GM12878 (cell line): Measurements from ENCODE around the gene NANOG. TPM values are rescaled to one million over a fixed set of nuclear protein-coding genes. Genes with fewer than 3 reads are reported as not detected.

Source experiments
- FOS ChIP-seq: IDR thresholded peaks from 3 replicates; pipeline ENCODE4 v1.6.1; 2011; ENCODE audit warnings: borderline replicate concordance; ENCODE audit not compliant: insufficient read length; ENCODE audit errors: extremely low read depth
- FOXK2 ChIP-seq: fragments of 450-650 bp; IDR thresholded peaks from 2 replicates; pipeline ENCODE4 v1.6.1; 2017; ENCODE audit warnings: mild to moderate bottlenecking, moderate library complexity
- IKZF2 ChIP-seq, 2 experiments: fragments of 450-650 bp; IDR thresholded peaks; 2 replicates each; pipeline ENCODE4 v1.6.1; 2017; ENCODE audit warnings: mild to moderate bottlenecking in 2 of 2, moderate library complexity in 2 of 2
- ZNF217 ChIP-seq: fragments of 450-650 bp; IDR thresholded peaks from 2 replicates; pipeline ENCODE4 v1.6.1; 2017; ENCODE audit warnings: antibody characterized with exemption, mild to moderate bottlenecking
- ZNF622 ChIP-seq: fragments of 450-650 bp; IDR thresholded peaks from 2 replicates; pipeline ENCODE4 v1.6.1; 2017; ENCODE audit warnings: mild to moderate bottlenecking, inconsistent platforms
- polyA plus RNA-seq, 11 experiments: library from polyadenylated mRNA; depleted of rRNA in 4 of 11; unstranded in 6 of 11; stranded (reverse) in 5 of 11; fragments of >200 nt; fragmentation: Nextera tagmentation in 4 of 11; fragmentation: Illumina TruSeq in 1 of 11; extraction: Ambion mirVana in 4 of 11; extraction: Trizol in 1 of 11; gene quantifications; 1 replicate in 1 of 11; 2 replicates in 10 of 11; pipeline versions ENCODE4 v1.2.1 to v1.2.3, GENCODE V29; 2011 to 2016; ENCODE audit warnings: inconsistent platforms in 2 of 11, missing spikeins in 2 of 11, low read depth in 1 of 11
- total RNA-seq, 4 experiments: library from RNA; depleted of rRNA in 3 of 4; stranded (reverse); fragments of >200 nt in 3 of 4; fragmentation: Illumina TruSeq in 1 of 4; extraction: Trizol in 1 of 4; gene quantifications; 2 replicates each; pipeline versions ENCODE4 v1.2.1 to v1.2.3, GENCODE V29; 2013 to 2021
- TF ChIP-seq, protein P1 (sequence below): IDR thresholded peaks from 2 replicates; pipeline ENCODE4 v1.6.1; 2011; ENCODE audit warnings: borderline replicate concordance, low read depth, mild to moderate bottlenecking, moderate library complexity, mixed read lengths, low read length; ENCODE audit not compliant: insufficient read depth; ENCODE audit errors: extremely low read length
- TF ChIP-seq, protein P2 (sequence below): fragments of 450-650 bp; IDR thresholded peaks from 2 replicates; pipeline ENCODE4 v1.6.1; 2017; ENCODE audit warnings: mild to moderate bottlenecking, moderate library complexity
- TF ChIP-seq, protein P3 (sequence below): IDR thresholded peaks from 2 replicates; pipeline ENCODE4 v1.6.1; 2011; ENCODE audit warnings: mild to moderate bottlenecking, low read depth, low read length, moderate library complexity; ENCODE audit not compliant: insufficient replicate concordance
- TF ChIP-seq, protein P4 (sequence below): fragments of 450-650 bp; formaldehyde crosslinking; IDR thresholded peaks from 2 replicates; pipeline ENCODE4 v1.5.0; 2022; ENCODE audit warnings: mild to moderate bottlenecking, missing genetic modification characterization
- TF ChIP-seq, protein P5 (sequence below): IDR thresholded peaks from 2 replicates; pipeline ENCODE4 v1.6.1; 2012; ENCODE audit warnings: low read depth, low read length, improper control_type of control experiment

NANOG gene
- total and polyA plus RNA-seq, 10 of the 15 experiments (the other 5 are each of a cell fraction or from before 2014, with no cell fraction given), result 0.51 TPM; not detected in 9

DNA sequence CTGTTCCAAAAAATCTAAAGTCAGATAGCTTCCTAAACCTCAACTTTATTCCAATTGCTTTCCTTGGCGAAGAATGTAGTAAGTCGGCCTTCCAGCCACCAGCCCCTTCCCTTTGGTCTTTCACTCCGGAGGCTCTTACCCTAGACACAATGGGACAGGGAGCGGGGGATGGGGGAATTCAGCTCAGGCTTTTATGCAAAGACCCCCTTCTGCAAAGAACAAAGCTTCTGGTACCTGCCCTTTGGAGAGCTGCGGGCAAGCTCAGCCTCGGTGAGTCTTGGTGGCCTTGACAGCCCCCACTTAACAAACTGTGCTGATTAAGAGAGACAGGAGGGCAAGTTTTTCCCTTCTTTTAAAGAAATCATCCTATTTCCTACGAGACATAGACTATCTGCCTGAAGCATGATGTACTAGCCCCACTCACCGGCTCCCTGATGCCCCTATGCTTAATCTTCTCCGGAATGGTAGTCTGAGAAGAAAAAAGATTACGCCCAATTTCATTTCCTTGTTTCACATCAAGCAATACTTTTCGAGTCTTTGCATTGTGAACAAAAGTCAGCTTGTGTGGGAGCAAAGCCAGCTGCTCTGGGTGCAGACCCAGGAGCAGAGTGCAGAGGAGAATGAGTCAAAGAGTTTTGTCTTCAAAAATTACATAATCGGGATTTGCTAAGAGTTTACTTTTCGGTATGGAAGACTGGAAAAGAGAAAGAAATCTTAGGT is 1.5 kb upstream of the NANOG start (continued):
- TF ChIP-seq, protein P1, sequence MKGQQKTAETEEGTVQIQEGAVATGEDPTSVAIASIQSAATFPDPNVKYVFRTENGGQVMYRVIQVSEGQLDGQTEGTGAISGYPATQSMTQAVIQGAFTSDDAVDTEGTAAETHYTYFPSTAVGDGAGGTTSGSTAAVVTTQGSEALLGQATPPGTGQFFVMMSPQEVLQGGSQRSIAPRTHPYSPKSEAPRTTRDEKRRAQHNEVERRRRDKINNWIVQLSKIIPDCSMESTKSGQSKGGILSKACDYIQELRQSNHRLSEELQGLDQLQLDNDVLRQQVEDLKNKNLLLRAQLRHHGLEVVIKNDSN, result no peak
- TF ChIP-seq ZNF217 (no peak), IKZF2 (IDR thresholded peaks at IDR 0.05) (no peak), FOXK2 (no peak), FOS (no peak), ZNF622 (no peak)
- TF ChIP-seq, protein P2, sequence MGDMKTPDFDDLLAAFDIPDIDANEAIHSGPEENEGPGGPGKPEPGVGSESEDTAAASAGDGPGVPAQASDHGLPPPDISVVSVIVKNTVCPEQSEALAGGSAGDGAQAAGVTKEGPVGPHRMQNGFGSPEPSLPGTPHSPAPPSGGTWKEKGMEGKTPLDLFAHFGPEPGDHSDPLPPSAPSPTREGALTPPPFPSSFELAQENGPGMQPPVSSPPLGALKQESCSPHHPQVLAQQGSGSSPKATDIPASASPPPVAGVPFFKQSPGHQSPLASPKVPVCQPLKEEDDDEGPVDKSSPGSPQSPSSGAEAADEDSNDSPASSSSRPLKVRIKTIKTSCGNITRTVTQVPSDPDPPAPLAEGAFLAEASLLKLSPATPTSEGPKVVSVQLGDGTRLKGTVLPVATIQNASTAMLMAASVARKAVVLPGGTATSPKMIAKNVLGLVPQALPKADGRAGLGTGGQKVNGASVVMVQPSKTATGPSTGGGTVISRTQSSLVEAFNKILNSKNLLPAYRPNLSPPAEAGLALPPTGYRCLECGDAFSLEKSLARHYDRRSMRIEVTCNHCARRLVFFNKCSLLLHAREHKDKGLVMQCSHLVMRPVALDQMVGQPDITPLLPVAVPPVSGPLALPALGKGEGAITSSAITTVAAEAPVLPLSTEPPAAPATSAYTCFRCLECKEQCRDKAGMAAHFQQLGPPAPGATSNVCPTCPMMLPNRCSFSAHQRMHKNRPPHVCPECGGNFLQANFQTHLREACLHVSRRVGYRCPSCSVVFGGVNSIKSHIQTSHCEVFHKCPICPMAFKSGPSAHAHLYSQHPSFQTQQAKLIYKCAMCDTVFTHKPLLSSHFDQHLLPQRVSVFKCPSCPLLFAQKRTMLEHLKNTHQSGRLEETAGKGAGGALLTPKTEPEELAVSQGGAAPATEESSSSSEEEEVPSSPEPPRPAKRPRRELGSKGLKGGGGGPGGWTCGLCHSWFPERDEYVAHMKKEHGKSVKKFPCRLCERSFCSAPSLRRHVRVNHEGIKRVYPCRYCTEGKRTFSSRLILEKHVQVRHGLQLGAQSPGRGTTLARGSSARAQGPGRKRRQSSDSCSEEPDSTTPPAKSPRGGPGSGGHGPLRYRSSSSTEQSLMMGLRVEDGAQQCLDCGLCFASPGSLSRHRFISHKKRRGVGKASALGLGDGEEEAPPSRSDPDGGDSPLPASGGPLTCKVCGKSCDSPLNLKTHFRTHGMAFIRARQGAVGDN, result no peak
- TF ChIP-seq, protein P3, sequence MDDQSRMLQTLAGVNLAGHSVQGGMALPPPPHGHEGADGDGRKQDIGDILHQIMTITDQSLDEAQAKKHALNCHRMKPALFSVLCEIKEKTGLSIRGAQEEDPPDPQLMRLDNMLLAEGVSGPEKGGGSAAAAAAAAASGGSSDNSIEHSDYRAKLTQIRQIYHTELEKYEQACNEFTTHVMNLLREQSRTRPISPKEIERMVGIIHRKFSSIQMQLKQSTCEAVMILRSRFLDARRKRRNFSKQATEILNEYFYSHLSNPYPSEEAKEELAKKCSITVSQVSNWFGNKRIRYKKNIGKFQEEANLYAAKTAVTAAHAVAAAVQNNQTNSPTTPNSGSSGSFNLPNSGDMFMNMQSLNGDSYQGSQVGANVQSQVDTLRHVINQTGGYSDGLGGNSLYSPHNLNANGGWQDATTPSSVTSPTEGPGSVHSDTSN, result no peak
- TF ChIP-seq, protein P4, sequence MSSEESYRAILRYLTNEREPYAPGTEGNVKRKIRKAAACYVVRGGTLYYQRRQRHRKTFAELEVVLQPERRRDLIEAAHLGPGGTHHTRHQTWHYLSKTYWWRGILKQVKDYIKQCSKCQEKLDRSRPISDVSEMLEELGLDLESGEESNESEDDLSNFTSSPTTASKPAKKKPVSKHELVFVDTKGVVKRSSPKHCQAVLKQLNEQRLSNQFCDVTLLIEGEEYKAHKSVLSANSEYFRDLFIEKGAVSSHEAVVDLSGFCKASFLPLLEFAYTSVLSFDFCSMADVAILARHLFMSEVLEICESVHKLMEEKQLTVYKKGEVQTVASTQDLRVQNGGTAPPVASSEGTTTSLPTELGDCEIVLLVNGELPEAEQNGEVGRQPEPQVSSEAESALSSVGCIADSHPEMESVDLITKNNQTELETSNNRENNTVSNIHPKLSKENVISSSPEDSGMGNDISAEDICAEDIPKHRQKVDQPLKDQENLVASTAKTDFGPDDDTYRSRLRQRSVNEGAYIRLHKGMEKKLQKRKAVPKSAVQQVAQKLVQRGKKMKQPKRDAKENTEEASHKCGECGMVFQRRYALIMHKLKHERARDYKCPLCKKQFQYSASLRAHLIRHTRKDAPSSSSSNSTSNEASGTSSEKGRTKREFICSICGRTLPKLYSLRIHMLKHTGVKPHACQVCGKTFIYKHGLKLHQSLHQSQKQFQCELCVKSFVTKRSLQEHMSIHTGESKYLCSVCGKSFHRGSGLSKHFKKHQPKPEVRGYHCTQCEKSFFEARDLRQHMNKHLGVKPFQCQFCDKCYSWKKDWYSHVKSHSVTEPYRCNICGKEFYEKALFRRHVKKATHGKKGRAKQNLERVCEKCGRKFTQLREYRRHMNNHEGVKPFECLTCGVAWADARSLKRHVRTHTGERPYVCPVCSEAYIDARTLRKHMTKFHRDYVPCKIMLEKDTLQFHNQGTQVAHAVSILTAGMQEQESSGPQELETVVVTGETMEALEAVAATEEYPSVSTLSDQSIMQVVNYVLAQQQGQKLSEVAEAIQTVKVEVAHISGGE (CRISPR knock-in tag), result no peak
- TF ChIP-seq, protein P5, sequence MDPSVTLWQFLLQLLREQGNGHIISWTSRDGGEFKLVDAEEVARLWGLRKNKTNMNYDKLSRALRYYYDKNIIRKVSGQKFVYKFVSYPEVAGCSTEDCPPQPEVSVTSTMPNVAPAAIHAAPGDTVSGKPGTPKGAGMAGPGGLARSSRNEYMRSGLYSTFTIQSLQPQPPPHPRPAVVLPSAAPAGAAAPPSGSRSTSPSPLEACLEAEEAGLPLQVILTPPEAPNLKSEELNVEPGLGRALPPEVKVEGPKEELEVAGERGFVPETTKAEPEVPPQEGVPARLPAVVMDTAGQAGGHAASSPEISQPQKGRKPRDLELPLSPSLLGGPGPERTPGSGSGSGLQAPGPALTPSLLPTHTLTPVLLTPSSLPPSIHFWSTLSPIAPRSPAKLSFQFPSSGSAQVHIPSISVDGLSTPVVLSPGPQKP, result no peak
